Motor neuron (in vitro differentiated cells): ENCODE data around the gene STMP1. TPM values are rescaled to one million over a fixed set of nuclear protein-coding genes. Genes with fewer than 3 reads are reported as not detected.

Experiments
- ATAC-seq, 8 experiments: fragments of 200-7000 bp; cut with Tn5 transposase; replicated peaks in 6 of 8; 2 replicates each; pipeline ENCODE4 v1.8.0; 2021; ENCODE audit warnings: mild to moderate bottlenecking in 8 of 8, moderate library complexity in 8 of 8
- H3K27ac ChIP-seq, 2 donors: fragments of 250-450 bp; sonication (Bioruptor Pico); 2 replicates each; pipeline ENCODE4 v1.9.0; 2021; ENCODE audit warnings: antibody characterized with exemption in 2 of 2, mild to moderate bottlenecking in 2 of 2, moderate library complexity in 1 of 2
- H3K4me1 ChIP-seq, 2 donors: fragments of 250-450 bp; sonication (Bioruptor Pico); replicated peaks in 1 of 2; 2 replicates each; pipeline ENCODE4 v1.6.1; 2021; ENCODE audit warnings: antibody characterized with exemption in 2 of 2, mild to moderate bottlenecking in 2 of 2, moderate library complexity in 1 of 2
- H3K4me3 ChIP-seq, 5 donors: fragments of 250-450 bp; sonication (Bioruptor Pico); 2 replicates each; pipeline ENCODE4 v1.9.0; 2021; ENCODE audit warnings: antibody characterized with exemption in 5 of 5, mild to moderate bottlenecking in 5 of 5, moderate library complexity in 4 of 5
- WGBS, 10 experiments: fragments of 450-650 bp; shearing (Covaris generic); methylation state at CpG; one replicate each; pipeline ENCODE4 v1.0.0; 2022; 5-methylcytosine and 5-hydroxymethylcytosine counted together
- in situ Hi-C, 9 experiments: fragments of 400-800 bp; cut with MboI; loops; one replicate each; pipeline ENCODE4 v1.15.0; 2021; ENCODE audit warnings: low sequenced_read_pairs in 9 of 9, low pct_unique_long_range_greater_than_20kb in 2 of 9; ENCODE audit not compliant: unreplicated experiment in 9 of 9
- total RNA-seq, 8 experiments: library from RNA; unstranded; fragments of 300-600 nt; gene quantifications; 2 replicates each; pipeline versions ENCODE4 v1.2.3 to v1.2.4, GENCODE V29; 2022

STMP1 gene
- total RNA-seq, 8 experiments from 2014 or later, result 17.0 to 39.7 (median 29.1) TPM

GRCh38 chr7:135648235-135648634, 14.1 kb upstream of the STMP1 start:
- no peak overlapping the region for H3K4me3 ChIP-seq
- ATAC-seq, result no peak
- no peak overlapping the region for H3K27ac ChIP-seq
- in situ Hi-C loops, result no loop called here
- WGBS, 10 experiments, result 79 to 100% (median 94%) methylated on average over 3 to 7 of the region's 7 CpGs
- peaks cover 0 to 2% of the 10 kb centered on the region in 2 donors for H3K4me1 ChIP-seq

GRCh38 chr7:135650831-135651573, 11.3 kb upstream of the STMP1 start:
- peak in 2 of 8 experiments; percentile 63 to 82 for ATAC-seq
- Histone ChIP-seq H3K4me1 (peaks cover 0 to 4% of the 10 kb centered on the region in 2 donors), H3K27ac (no peak overlapping the region), H3K4me3 (no peak overlapping the region)
- in situ Hi-C loops, result loop anchor here in 1 of 9 experiments (25.0 kb wide), 1 partner anchor 361 kb away; no protein-coding TSS in a partner anchor
- WGBS, 10 experiments, result 24 to 95% (median 87%) methylated on average over 2 to 11 of the region's 15 CpGs; no CpG with 5 or more reads in 1 of the 10 experiments

GRCh38 chr7:135653340-135654080, 8.8 kb upstream of the STMP1 start:
- no peak overlapping the region for H3K27ac ChIP-seq
- peak in 4 of 8 experiments; percentile 33 to 90 (median 62) for ATAC-seq
- H3K4me1 ChIP-seq, result peaks cover 0 to 4% of the 10 kb centered on the region in 2 donors
- in situ Hi-C loops, result loop anchor here in 1 of 9 experiments (25.0 kb wide), 1 partner anchor 359 kb away; no protein-coding TSS in a partner anchor
- H3K4me3 ChIP-seq, result no peak overlapping the region
- WGBS, 10 experiments, result 26 to 97% (median 71%) methylated on average over 2 to 12 of the region's 12 CpGs

GRCh38 chr7:135658564-135658963, 3.8 kb upstream of the STMP1 start:
- WGBS, 10 experiments, result 62 to 100% (median 89%) methylated on average over 2 to 5 of the region's 5 CpGs
- ATAC-seq, result no peak
- H3K27ac ChIP-seq, result no peak overlapping the region
- in situ Hi-C loops, result loop anchor here in 1 of 9 experiments (25.0 kb wide), 1 partner anchor 354 kb away; no protein-coding TSS in a partner anchor
- no peak overlapping the region for H3K4me3 ChIP-seq
- H3K4me1 ChIP-seq, result peaks cover 5 to 8% of the 10 kb centered on the region in 2 donors

- in situ Hi-C loops, result loop anchor here in 1 of 9 experiments (25.0 kb wide), 1 partner anchor 353 kb away; no protein-coding TSS in a partner anchor
- WGBS, 10 experiments, result 20 to 91% (median 67%) methylated on average over 1 to 8 of the region's 9 CpGs; no CpG with 5 or more reads in 1 of the 10 experiments
- no peak for ATAC-seq
- H3K27ac ChIP-seq, result no peak overlapping the region
- no peak overlapping the region for H3K4me3 ChIP-seq
- peaks cover 11% of the 10 kb centered on the region in 2 donors for H3K4me1 ChIP-seq
These were observed 3.0 kb upstream of the STMP1 start for GRCh38 chr7:135659159-135659846.

GRCh38 chr7:135661311-135662122, 797 bp upstream of the STMP1 start:
- WGBS, 10 experiments, result 83 to 100% (median 92%) methylated on average over 1 to 7 of the region's 14 CpGs; no CpG with 5 or more reads in 2 of the 10 experiments
- ATAC-seq, result peak in 2 of 8 experiments; percentile 1 to 4
- Histone ChIP-seq H3K4me1 (peaks cover 11 to 12% of the 10 kb centered on the region in 2 donors), H3K4me3 (peak overlapping the region; percentile 84 to 97 (median 88)), H3K27ac (peak overlapping the region; percentile 5 to 83)
- in situ Hi-C loops, result loop anchor here in 1 of 9 experiments (25.0 kb wide), 1 partner anchor 351 kb away; no protein-coding TSS in a partner anchor

GRCh38 chr7:135662123-135662372, 266 bp upstream of the STMP1 start:
- Histone ChIP-seq H3K4me1 (peaks cover 11 to 12% of the 10 kb centered on the region in 2 donors), H3K27ac (peak overlapping the region; percentile 5 to 83), H3K4me3 (peak overlapping the region; percentile 84 to 97 (median 88))
- in situ Hi-C loops, result loop anchor here in 1 of 9 experiments (25.0 kb wide), 1 partner anchor 350 kb away; no protein-coding TSS in a partner anchor
- no peak for ATAC-seq
- WGBS, 10 experiments, result 0 to 3% methylated on average over 1 to 6 of the region's 17 CpGs; no CpG with 5 or more reads in 8 of the 10 experiments

GRCh38 chr7:135664046-135664589, 1.8 kb downstream of the STMP1 start:
- Histone ChIP-seq H3K4me3 (peak overlapping the region in 2 of 5 donors; percentile 88 to 97), H3K27ac (no peak overlapping the region), H3K4me1 (peaks cover 11 to 12% of the 10 kb centered on the region in 2 donors)
- in situ Hi-C loops, result loop anchor here in 1 of 9 experiments (25.0 kb wide), 1 partner anchor 348 kb away; no protein-coding TSS in a partner anchor
- ATAC-seq, result no peak
- 0 to 82% (median 75%) methylated on average over 1 to 3 of the region's 3 CpGs; no CpG with 5 or more reads in 1 of the 10 experiments for WGBS, 10 experiments

GRCh38 chr7:135665042-135665441, 2.7 kb downstream of the STMP1 start:
- in situ Hi-C loops, result loop anchor here in 1 of 9 experiments (25.0 kb wide), 1 partner anchor 347 kb away; no protein-coding TSS in a partner anchor
- no peak overlapping the region for H3K4me3 ChIP-seq

GRCh38 chr7:135666156-135666555, 3.8 kb downstream of the STMP1 start:
- Histone ChIP-seq H3K27ac (no peak overlapping the region), H3K4me3 (no peak overlapping the region), H3K4me1 (peaks cover 11 to 12% of the 10 kb centered on the region in 2 donors)
- 44 to 100% (median 95%) methylated on average over 3 to 11 of the region's 11 CpGs; no CpG with 5 or more reads in 2 of the 10 experiments for WGBS, 10 experiments
- ATAC-seq, result no peak
- in situ Hi-C loops, result loop anchor here in 1 of 9 experiments (25.0 kb wide), 1 partner anchor 346 kb away; no protein-coding TSS in a partner anchor

More at GRCh38 chr7:135665042-135665441, 2.7 kb downstream of the STMP1 start:
- no peak overlapping the region for H3K27ac ChIP-seq
- 42 to 100% (median 92%) methylated on average over 1 to 3 of the region's 3 CpGs; no CpG with 5 or more reads in 1 of the 10 experiments for WGBS, 10 experiments
- no peak for ATAC-seq
- H3K4me1 ChIP-seq, result peaks cover 11 to 12% of the 10 kb centered on the region in 2 donors

GRCh38 chr7:135666846-135667245, 4.5 kb downstream of the STMP1 start:
- in situ Hi-C loops, result loop anchor here in 1 of 9 experiments (25.0 kb wide), 1 partner anchor 345 kb away; no protein-coding TSS in a partner anchor
- H3K4me3 ChIP-seq, result no peak overlapping the region
- no peak for ATAC-seq
- 66 to 97% (median 84%) methylated on average over 3 to 6 of the region's 6 CpGs; no CpG with 5 or more reads in 1 of the 10 experiments for WGBS, 10 experiments
- no peak overlapping the region for H3K27ac ChIP-seq
- H3K4me1 ChIP-seq, result peaks cover 9 to 10% of the 10 kb centered on the region in 2 donors
